Measurements from ENCODE around the gene NYAP2.

NYAP2 gene

GRCh38 chr2:225452677-225453076, 53.2 kb downstream of the NYAP2 start:
- TF ChIP-seq CTCF (conservative IDR thresholded peaks at IDR 0.05): no peak
- H3K27ac ChIP-seq: no peak overlapping the region

GRCh38 chr2:225454412-225454811, 54.9 kb downstream of the NYAP2 start:
- TF ChIP-seq CTCF (conservative IDR thresholded peaks at IDR 0.05): no peak
- H3K27ac ChIP-seq: no peak overlapping the region

- no peak overlapping the region for H3K27ac ChIP-seq
- no peak for TF ChIP-seq CTCF (conservative IDR thresholded peaks at IDR 0.05)
These were observed 57.2 kb downstream of the NYAP2 start for GRCh38 chr2:225456619-225457260.

GRCh38 chr2:225457482-225457881, 58.0 kb downstream of the NYAP2 start:
- no peak overlapping the region for H3K27ac ChIP-seq
- no peak for TF ChIP-seq CTCF (conservative IDR thresholded peaks at IDR 0.05)

- no peak overlapping the region for H3K27ac ChIP-seq
- TF ChIP-seq CTCF (conservative IDR thresholded peaks at IDR 0.05): no peak
These were observed 59.1 kb downstream of the NYAP2 start for GRCh38 chr2:225458431-225459117.

- no peak for TF ChIP-seq CTCF (conservative IDR thresholded peaks at IDR 0.05)
- no peak overlapping the region for H3K27ac ChIP-seq
These were observed 62.9 kb downstream of the NYAP2 start for GRCh38 chr2:225462417-225462816.

GRCh38 chr2:225462945-225463344, 63.4 kb downstream of the NYAP2 start:
- 0 out of 2 replicates have a peak, but pooled peaks have one; percentile 16 for TF ChIP-seq CTCF (conservative IDR thresholded peaks at IDR 0.05)
- H3K27ac ChIP-seq: no peak overlapping the region

All from VCaP (cell line).